SU-DHL-6 (cell line): ENCODE data around the gene GUK1.

Source experiments
- CTCF ChIP-seq: fragments of 200-600 bp; sonication (generic); IDR thresholded peaks from one replicate; pipeline ENCODE4 v1.5.1; 2017; ENCODE audit warnings: antibody characterized with exemption, mild to moderate bottlenecking, low read length, moderate library complexity; ENCODE audit not compliant: insufficient read depth, poor library complexity, severe bottlenecking
- EZH2phosphoT487 ChIP-seq: fragments of 200-600 bp; sonication (generic), shearing (Covaris generic); conservative IDR thresholded peaks from 2 replicates; pipeline ENCODE4 v1.6.1; 2018; ENCODE audit warnings: mild to moderate bottlenecking, antibody characterized with exemption, low read length, moderate library complexity, mixed read lengths

- TF ChIP-seq CTCF (no peak), EZH2phosphoT487 (no peak)
Measured at GRCh38 chr1:228131766-228132165, 8.3 kb upstream of the GUK1 start.
